Body of pancreas (tissue), 4 donors: Measurements from ENCODE around the gene BMP10. TPM values are rescaled to one million over a fixed set of nuclear protein-coding genes. Genes with fewer than 3 reads are reported as not detected.

ENCODE experiments used
- ATAC-seq: fragments of 150-250 bp; one replicate; pipeline ENCODE4 v1.9.1; 2016
- DNase-seq, 4 donors: peaks; one replicate each; pipeline ENCODE4 v3.0.0-alpha.2; 2019
- H3K27ac ChIP-seq, 4 donors: fragments of 200-600 bp; sonication (generic); 1 replicate in 3 of 4; 2 replicates in 1 of 4; pipeline versions ENCODE4 v1.5.1 to v1.6.1; 2016 to 2019; ENCODE audit warnings: mild to moderate bottlenecking in 1 of 4, mixed read lengths in 1 of 4, moderate library complexity in 1 of 4
- H3K27me3 ChIP-seq, 2 donors: fragments of 200-600 bp; sonication (generic); one replicate each; pipeline ENCODE4 v1.6.0; 2016; ENCODE audit warnings: mild to moderate bottlenecking in 1 of 2
- H3K36me3 ChIP-seq, 2 donors: fragments of 200-600 bp; sonication (generic); replicated peaks in 1 of 2; 2 replicates each; pipeline ENCODE4 v1.5.1; 2016; ENCODE audit warnings: low read depth in 2 of 2; ENCODE audit not compliant: insufficient read depth in 1 of 2
- H3K4me1 ChIP-seq: fragments of 200-600 bp; sonication (generic); one replicate; pipeline ENCODE4 v1.6.0; 2016
- H3K4me3 ChIP-seq, 2 donors: fragments of 200-600 bp; sonication (generic); 1 replicate in 1 of 2; 2 replicates in 1 of 2; pipeline ENCODE4 v1.5.1; 2016 to 2019
- H3K9me3 ChIP-seq, 3 donors: fragments of 200-600 bp; sonication (generic); 1 replicate in 2 of 3; 2 replicates in 1 of 3; pipeline ENCODE4 v1.5.1; 2016
- POLR2A ChIP-seq, 3 donors: fragments of 450-650 bp; IDR thresholded peaks; one replicate each; pipeline ENCODE4 v1.6.1; 2016; ENCODE audit warnings: antibody characterized with exemption in 3 of 3, mild to moderate bottlenecking in 2 of 3
- WGBS, 2 donors: methylation state at CpG; one replicate each; pipeline ENCODE4 v1.1.5; 2017; 5-methylcytosine and 5-hydroxymethylcytosine counted together
- intact Hi-C: fragments of 100-400 bp; cut with DNase I; formaldehyde crosslinking; loops from one replicate; pipeline ENCODE4 v1.15.1; 2023
- total RNA-seq, 2 donors: library from RNA; depleted of rRNA; stranded (reverse); fragments of >200 nt; gene quantifications; one replicate each; pipeline ENCODE4 v1.1.0, GENCODE V29; 2016
- TF ChIP-seq, protein P1 (sequence below), 7 experiments: fragments of 450-650 bp in 4 of 7; fragments of 200-600 bp in 3 of 7; sonication (generic) in 3 of 7; IDR thresholded peaks; one replicate each; pipeline ENCODE4 v1.5.1; 2016 to 2019; ENCODE audit warnings: antibody characterized with exemption in 7 of 7

The BMP10 gene
- total RNA-seq, 2 donors from 2014 or later: not detected

DNA sequence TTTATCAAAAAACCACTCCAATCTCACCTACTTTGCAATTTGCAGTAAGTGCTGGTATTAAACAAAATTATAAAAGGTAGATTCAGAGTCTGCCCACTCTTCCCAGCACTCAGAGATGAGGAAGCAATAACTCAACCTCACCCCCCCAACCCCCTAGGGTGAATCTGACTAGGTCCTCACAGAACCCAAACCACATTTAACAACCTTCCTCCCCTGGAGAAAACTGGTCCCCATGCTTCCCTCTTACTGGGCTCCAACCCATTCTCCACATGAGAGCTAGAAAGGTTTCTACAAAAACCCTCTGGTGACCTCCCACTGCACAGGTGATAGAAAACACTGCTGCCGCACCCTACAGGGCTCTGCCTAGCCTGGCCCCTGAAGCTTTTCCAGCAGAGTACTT lies 40.5 kb upstream of the BMP10 start:
- intact Hi-C loops: no loop called here
- no peaks in the 10 kb centered on the region for H3K27me3 ChIP-seq
- no peak overlapping the region for H3K4me3 ChIP-seq
- no peaks in the 10 kb centered on the region for H3K36me3 ChIP-seq
- H3K9me3 ChIP-seq: no peaks in the 10 kb centered on the region
- no peak for TF ChIP-seq POLR2A (IDR thresholded peaks at IDR 0.05)
- TF ChIP-seq, protein P1, sequence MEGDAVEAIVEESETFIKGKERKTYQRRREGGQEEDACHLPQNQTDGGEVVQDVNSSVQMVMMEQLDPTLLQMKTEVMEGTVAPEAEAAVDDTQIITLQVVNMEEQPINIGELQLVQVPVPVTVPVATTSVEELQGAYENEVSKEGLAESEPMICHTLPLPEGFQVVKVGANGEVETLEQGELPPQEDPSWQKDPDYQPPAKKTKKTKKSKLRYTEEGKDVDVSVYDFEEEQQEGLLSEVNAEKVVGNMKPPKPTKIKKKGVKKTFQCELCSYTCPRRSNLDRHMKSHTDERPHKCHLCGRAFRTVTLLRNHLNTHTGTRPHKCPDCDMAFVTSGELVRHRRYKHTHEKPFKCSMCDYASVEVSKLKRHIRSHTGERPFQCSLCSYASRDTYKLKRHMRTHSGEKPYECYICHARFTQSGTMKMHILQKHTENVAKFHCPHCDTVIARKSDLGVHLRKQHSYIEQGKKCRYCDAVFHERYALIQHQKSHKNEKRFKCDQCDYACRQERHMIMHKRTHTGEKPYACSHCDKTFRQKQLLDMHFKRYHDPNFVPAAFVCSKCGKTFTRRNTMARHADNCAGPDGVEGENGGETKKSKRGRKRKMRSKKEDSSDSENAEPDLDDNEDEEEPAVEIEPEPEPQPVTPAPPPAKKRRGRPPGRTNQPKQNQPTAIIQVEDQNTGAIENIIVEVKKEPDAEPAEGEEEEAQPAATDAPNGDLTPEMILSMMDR (IDR thresholded peaks at IDR 0.05): no peak
- ATAC-seq: no peak
- no peak overlapping the region for H3K27ac ChIP-seq
- no peak for DNase-seq
- WGBS, 2 donors: 89 to 93% methylated on average over 1 of the region's 1 CpG
- peaks cover 16% of the 10 kb centered on the region for H3K4me1 ChIP-seq

DNA sequence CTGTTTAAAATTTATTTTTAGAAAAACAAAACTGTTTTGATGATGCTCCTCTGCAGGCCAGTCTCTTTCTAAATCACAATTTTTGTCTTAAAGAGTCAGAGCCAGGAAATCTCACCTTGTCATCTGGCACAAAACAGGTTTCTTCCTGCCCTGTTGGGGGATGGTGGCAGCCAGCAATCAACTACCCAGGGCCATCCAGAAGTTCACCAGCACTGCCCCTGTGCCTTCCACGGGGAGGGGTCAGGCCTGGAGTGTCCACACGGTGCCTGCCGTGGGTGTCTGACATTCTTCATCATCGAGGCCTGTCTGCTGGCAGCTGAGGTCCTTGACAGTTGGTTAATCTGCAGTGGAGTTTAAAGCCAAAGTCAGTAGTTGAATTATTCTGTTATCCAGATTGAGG lies 40.0 kb upstream of the BMP10 start:
- Histone ChIP-seq H3K4me1 (peaks cover 16% of the 10 kb centered on the region), H3K9me3 (no peaks in the 10 kb centered on the region), H3K36me3 (no peaks in the 10 kb centered on the region), H3K4me3 (no peak overlapping the region), H3K27me3 (no peaks in the 10 kb centered on the region), H3K27ac (no peak overlapping the region)
- no peak for DNase-seq
- no peak for TF ChIP-seq POLR2A (IDR thresholded peaks at IDR 0.05)
- TF ChIP-seq, protein P1 (IDR thresholded peaks at IDR 0.05): no peak
- intact Hi-C loops: no loop called here
- ATAC-seq: no peak
- WGBS, 2 donors: 60 to 64% methylated on average over 2 to 4 of the region's 4 CpGs

DNA sequence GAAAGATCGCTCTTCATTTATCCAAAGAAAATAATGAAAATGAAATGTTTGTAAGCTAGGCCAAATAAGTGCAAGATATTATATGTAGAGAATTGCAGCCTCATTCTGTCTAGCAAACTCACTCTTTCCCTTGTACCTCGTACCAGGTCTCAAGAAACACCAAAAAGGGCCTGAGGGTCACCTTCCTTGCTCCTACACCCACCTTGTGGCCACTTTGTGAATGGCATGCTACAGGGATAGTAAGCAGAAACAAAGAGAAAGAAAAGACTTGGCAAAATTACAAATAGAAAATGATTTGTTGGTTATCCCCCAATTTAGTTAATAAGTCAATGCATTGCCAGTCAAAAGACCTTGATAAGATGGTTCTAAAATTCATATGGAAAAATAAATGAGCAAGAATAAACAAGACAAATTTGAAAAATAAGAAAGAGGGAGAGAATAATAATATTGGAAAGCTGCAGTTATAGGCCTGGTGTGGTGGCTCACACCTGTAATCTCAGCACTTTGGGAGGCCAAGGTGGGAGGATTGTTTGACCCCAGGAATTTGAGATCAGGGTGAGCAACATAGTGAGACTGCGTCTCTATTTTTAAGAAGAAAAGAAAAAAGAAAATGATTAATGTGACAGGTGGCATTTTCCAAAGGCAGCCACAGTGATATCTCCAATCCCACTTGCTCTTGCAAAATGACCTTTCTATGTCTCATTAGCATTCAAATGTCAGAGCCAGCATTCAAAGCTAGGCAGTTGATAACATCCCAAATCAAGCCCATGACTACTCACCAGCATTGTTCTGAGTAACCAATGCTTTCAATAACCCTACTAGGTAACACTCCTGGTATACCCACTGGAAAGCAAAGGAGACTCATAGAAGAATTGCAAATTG lies 38.8 kb upstream of the BMP10 start:
- H3K4me3 ChIP-seq: no peak overlapping the region
- H3K27me3 ChIP-seq: no peaks in the 10 kb centered on the region
- no peaks in the 10 kb centered on the region for H3K9me3 ChIP-seq
- TF ChIP-seq POLR2A (IDR thresholded peaks at IDR 0.05): no peak
- TF ChIP-seq, protein P1 (IDR thresholded peaks at IDR 0.05): peak; percentile 47 to 84 (median 75)
- peaks cover 13% of the 10 kb centered on the region for H3K4me1 ChIP-seq
- no peak overlapping the region for H3K27ac ChIP-seq
- 67 to 73% methylated on average over 3 of the region's 3 CpGs for WGBS, 2 donors
- intact Hi-C loops: no loop called here
- ATAC-seq: no peak
- peak; percentile 64 to 77 (median 72) for DNase-seq
- no peaks in the 10 kb centered on the region for H3K36me3 ChIP-seq

DNA sequence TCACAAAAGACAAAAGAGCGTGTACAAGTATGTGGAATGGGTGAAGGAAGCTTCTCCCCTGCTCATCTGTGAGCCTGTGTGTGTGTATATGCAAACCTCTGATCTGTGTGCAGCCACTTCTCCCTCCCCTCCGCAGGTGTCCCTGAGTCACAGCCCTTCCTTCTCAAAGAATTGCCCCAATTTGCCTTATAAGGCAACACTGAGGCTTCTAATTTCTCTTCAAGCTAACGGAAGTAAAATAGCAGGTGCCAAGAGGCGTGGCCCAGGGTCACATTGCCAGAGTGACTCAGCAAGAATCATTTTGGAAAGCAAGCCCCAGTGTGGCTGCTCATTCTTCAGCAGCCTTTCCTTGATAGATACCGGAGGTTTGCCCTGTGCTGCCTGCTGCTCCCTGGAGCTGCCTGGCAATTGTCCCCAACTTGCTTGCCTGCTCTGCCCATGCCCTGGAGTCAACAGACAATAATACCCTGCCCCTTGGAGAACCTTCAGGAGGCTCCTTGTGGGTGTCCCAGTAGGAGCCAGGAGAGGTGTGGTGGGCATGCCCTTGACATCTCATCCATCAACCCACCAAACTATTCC lies 37.3 kb upstream of the BMP10 start:
- TF ChIP-seq, protein P1 (IDR thresholded peaks at IDR 0.05): no peak
- TF ChIP-seq POLR2A (IDR thresholded peaks at IDR 0.05): peak in 1 of 3 donors; percentile 23
- intact Hi-C loops: no loop called here
- Histone ChIP-seq H3K9me3 (no peaks in the 10 kb centered on the region), H3K27me3 (no peaks in the 10 kb centered on the region), H3K4me1 (peaks cover 13% of the 10 kb centered on the region), H3K36me3 (no peaks in the 10 kb centered on the region), H3K4me3 (no peak overlapping the region), H3K27ac (peak overlapping the region in 2 of 4 donors; percentile 28 to 61)
- 16 to 26% methylated on average over 4 to 5 of the region's 5 CpGs for WGBS, 2 donors
- ATAC-seq (peak; percentile 92), DNase-seq (peak; percentile 79 to 90 (median 85))
